ENCODE measurements around the gene MLANA.
A peak's percentile ranks its signal among the peaks of the same experiment; 100 is the strongest.
"Not testable (repeated sequence)": the region's sequence is repeated elsewhere in the genome, so short reads cannot be mapped to it uniquely, and the experiment has no call there.

The MLANA gene

DNA sequence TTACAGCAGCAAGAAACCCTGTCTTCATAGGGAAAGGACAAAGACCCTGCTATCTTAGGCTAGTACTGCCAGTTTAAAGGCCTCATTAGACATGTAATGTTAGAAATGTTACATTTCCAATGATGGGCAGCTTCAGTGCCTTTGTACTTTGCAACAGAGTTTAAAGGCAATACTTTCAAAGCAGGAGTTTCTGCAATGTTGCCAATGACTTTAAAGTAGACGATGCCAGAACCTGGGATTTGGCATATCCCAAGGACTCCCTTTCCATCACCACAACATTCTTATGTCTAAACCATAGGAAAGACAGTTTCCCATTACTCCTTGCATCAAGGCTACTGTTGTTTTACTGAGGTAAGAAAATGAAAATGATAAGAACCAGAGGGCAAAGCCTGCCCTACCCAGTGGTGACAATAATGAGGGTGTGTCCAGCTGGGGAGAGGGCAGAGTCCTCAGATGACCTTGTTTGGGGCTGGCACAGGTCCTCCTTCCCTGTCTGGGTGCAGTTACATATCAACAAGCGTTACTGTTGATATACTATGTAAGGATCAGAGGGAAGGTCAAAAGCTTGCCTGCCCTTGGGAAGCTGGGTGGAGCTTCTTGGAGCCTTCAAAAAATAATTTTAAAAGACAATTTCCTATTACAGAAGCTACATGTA is 27.5 kb upstream of the MLANA start:
- ATAC-seq (no peak), DNase-seq (no peak)
- no peaks in the 10 kb centered on the region for H3K9me3 Mint-ChIP-seq
- no peak overlapping the region for H3K27ac Mint-ChIP-seq
- no peaks in the 10 kb centered on the region for H3K27me3 Mint-ChIP-seq
- H3K4me3 Mint-ChIP-seq, result no peak overlapping the region
- no peaks in the 10 kb centered on the region for H3K4me1 Mint-ChIP-seq

GRCh38 chr9:5864446-5864845 is 26.2 kb upstream of the MLANA start:
- DNase-seq (no peak), ATAC-seq (no peak)
- H3K27ac Mint-ChIP-seq, result no peak overlapping the region
- no peaks in the 10 kb centered on the region for H3K27me3 Mint-ChIP-seq
- peaks cover 3% of the 10 kb centered on the region for H3K4me1 Mint-ChIP-seq
- no peak overlapping the region for H3K4me3 Mint-ChIP-seq
- no peaks in the 10 kb centered on the region for H3K9me3 Mint-ChIP-seq

DNA sequence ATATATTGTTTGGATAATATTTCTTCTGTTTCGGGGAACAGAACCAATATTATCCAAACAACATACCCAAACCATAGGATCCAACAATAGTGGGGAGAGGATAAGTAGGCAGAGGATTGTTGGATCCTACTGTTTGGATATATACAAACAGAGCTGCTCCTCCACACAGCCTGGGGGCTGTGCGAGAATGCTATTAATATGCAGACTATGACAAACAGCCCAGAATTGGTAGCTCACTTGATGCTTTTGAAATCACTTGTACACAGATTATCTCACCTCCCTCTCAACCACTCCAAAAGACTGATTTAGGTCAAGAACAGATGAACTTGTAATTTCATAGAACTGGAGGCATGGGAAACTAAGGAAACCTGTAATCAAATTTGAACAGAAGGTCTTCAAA is 24.4 kb upstream of the MLANA start:
- DNase-seq (no peak), ATAC-seq (no peak)
- peaks cover 10% of the 10 kb centered on the region for H3K4me1 Mint-ChIP-seq
- H3K27me3 Mint-ChIP-seq, result no peaks in the 10 kb centered on the region
- H3K27ac Mint-ChIP-seq, result no peak overlapping the region
- no peak overlapping the region for H3K4me3 Mint-ChIP-seq
- no peaks in the 10 kb centered on the region for H3K9me3 Mint-ChIP-seq

- Mint-ChIP-seq H3K4me1 (peaks cover 10% of the 10 kb centered on the region), H3K27me3 (no peaks in the 10 kb centered on the region), H3K27ac (no peak overlapping the region), H3K9me3 (no peaks in the 10 kb centered on the region), H3K4me3 (no peak overlapping the region)
- DNase-seq, result no peak
- ATAC-seq, result no peak
Observed at GRCh38 chr9:5866685-5867084, 24.0 kb upstream of the MLANA start.

DNA sequence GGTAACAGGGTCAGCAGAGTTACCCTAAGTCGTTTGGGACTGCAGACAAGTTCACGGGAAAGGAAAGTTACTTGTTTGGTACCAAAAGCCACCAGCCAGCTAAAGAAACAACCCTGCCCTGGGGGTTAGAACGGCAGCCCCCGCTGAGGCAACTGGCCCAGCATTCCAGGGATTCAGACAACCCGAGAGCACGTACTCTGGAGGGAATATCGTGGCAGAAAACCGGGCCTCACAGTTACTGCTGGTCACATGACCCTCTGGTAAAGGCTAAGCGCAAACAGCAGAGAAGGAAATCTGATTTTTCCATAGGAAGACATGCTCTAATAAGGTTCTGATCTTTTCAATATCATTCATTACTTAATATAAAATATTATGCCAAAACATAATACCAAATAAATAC is 22.5 kb upstream of the MLANA start:
- ATAC-seq (no peak), DNase-seq (no peak)
- H3K9me3 Mint-ChIP-seq, result no peaks in the 10 kb centered on the region
- H3K27ac Mint-ChIP-seq, result no peak overlapping the region
- no peak overlapping the region for H3K4me3 Mint-ChIP-seq
- H3K27me3 Mint-ChIP-seq, result no peaks in the 10 kb centered on the region
- H3K4me1 Mint-ChIP-seq, result peaks cover 10% of the 10 kb centered on the region

- H3K27me3 Mint-ChIP-seq, result no peaks in the 10 kb centered on the region
- DNase-seq, result no peak
- H3K9me3 Mint-ChIP-seq, result no peaks in the 10 kb centered on the region
- peak overlapping the region in 1 of 2 donors; percentile 61 for H3K27ac Mint-ChIP-seq
- ATAC-seq, result no peak
- H3K4me1 Mint-ChIP-seq, result peaks cover 10% of the 10 kb centered on the region
- H3K4me3 Mint-ChIP-seq, result no peak overlapping the region
Observed at GRCh38 chr9:5869315-5870019, 21.2 kb upstream of the MLANA start.

GRCh38 chr9:5870020-5870339 is 20.7 kb upstream of the MLANA start:
- Mint-ChIP-seq H3K27me3 (no peaks in the 10 kb centered on the region), H3K4me3 (no peak overlapping the region), H3K27ac (no peak overlapping the region), H3K9me3 (no peaks in the 10 kb centered on the region), H3K4me1 (peaks cover 10% of the 10 kb centered on the region)
- ATAC-seq, result no peak
- DNase-seq, result no peak

GRCh38 chr9:5870691-5871090 is 20.0 kb upstream of the MLANA start:
- no peaks in the 10 kb centered on the region for H3K27me3 Mint-ChIP-seq
- H3K27ac Mint-ChIP-seq, result no peak overlapping the region
- ATAC-seq (no peak), DNase-seq (no peak)
- H3K4me3 Mint-ChIP-seq, result no peak overlapping the region
- peaks cover 10% of the 10 kb centered on the region for H3K4me1 Mint-ChIP-seq
- H3K9me3 Mint-ChIP-seq, result no peaks in the 10 kb centered on the region

DNA sequence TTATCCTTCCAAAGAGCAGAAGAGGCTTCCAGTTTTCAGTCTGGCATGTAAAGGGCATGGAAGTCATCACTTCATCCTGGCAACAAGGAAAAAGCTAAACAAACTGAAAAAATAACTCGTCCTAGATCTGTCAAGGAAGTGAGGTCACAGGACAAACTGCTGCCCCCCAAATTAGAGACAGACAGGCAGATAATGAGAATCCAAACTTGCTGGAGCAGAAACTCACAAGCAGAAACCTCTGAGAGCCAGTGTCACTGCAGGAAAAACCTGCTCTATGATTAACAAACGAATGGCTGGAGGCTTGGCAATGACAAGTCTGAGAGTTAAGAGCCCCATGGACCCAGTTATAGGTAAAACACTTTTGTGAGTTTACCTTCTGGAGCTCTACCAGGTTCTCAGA is 18.9 kb upstream of the MLANA start:
- H3K4me3 Mint-ChIP-seq, result no peak overlapping the region
- H3K4me1 Mint-ChIP-seq, result peaks cover 10% of the 10 kb centered on the region
- no peaks in the 10 kb centered on the region for H3K9me3 Mint-ChIP-seq
- H3K27me3 Mint-ChIP-seq, result no peaks in the 10 kb centered on the region
- H3K27ac Mint-ChIP-seq, result no peak overlapping the region
- DNase-seq (no peak), ATAC-seq (no peak)

- no peak overlapping the region for H3K4me3 Mint-ChIP-seq
- no peaks in the 10 kb centered on the region for H3K27me3 Mint-ChIP-seq
- H3K9me3 Mint-ChIP-seq, result no peaks in the 10 kb centered on the region
Observed at GRCh38 chr9:5872511-5872910, 18.2 kb upstream of the MLANA start.

DNA sequence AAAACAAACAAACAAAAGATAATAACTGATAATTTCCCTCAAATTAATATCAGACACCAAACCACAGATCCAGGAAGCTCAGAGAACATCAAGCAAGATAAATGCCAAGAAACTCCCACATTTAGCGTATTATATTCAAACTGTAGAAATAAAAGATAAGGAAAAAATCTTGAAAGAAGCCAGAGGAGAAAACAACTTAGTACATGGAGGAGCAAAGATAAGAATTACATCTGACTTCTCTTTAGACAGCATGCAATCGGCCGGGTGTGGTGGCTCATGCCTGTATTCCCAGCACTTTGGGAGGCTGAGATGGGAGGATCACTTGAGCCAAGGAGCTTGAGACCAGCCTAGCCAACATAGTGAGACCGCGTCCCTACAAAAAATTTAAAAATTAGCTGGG is 17.2 kb upstream of the MLANA start:
- Mint-ChIP-seq H3K9me3 (no peaks in the 10 kb centered on the region), H3K27ac (no peak overlapping the region), H3K4me3 (no peak overlapping the region), H3K27me3 (no peaks in the 10 kb centered on the region), H3K4me1 (peaks cover 10% of the 10 kb centered on the region)
- ATAC-seq, result no peak
- DNase-seq, result no peak

More at GRCh38 chr9:5872511-5872910, 18.2 kb upstream of the MLANA start:
- Mint-ChIP-seq H3K27ac (no peak overlapping the region), H3K4me1 (peaks cover 10% of the 10 kb centered on the region)
- no peak for DNase-seq
- no peak for ATAC-seq

GRCh38 chr9:5874048-5874447 is 16.6 kb upstream of the MLANA start:
- Mint-ChIP-seq H3K27me3 (no peaks in the 10 kb centered on the region), H3K4me3 (no peak overlapping the region), H3K27ac (no peak overlapping the region), H3K9me3 (no peaks in the 10 kb centered on the region), H3K4me1 (peaks cover 12% of the 10 kb centered on the region)
- ATAC-seq, result no peak
- DNase-seq, result no peak

DNA sequence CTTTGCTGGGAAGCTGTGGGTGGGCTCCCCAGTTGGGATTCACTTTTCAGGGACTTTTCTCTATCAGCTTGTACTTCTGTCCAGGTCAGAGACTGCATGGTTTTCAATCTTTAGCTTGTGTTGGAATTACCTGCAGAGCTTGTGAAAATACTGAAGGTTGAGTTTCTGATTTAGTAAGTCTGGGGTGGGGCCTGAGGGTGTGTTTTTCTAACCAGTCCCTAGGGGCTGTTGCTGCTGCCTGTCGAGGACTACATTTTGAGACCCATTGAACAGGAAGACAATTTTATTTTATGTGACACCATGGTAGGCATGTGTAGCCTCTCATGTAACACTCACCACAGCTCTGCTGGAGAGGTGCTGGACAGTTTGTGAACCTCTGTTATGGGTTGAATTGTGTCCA is 14.7 kb upstream of the MLANA start:
- H3K4me3 Mint-ChIP-seq, result no peak overlapping the region
- H3K27ac Mint-ChIP-seq, result peak overlapping the region in 1 of 2 donors; percentile 37
- DNase-seq (no peak), ATAC-seq (no peak)
- no peaks in the 10 kb centered on the region for H3K9me3 Mint-ChIP-seq
- H3K27me3 Mint-ChIP-seq, result no peaks in the 10 kb centered on the region
- H3K4me1 Mint-ChIP-seq, result peaks cover 5% of the 10 kb centered on the region

- no peak overlapping the region for H3K27ac Mint-ChIP-seq
- DNase-seq, result no peak
- H3K27me3 Mint-ChIP-seq, result no peaks in the 10 kb centered on the region
- peaks cover 5% of the 10 kb centered on the region for H3K4me1 Mint-ChIP-seq
- no peak overlapping the region for H3K4me3 Mint-ChIP-seq
- no peaks in the 10 kb centered on the region for H3K9me3 Mint-ChIP-seq
- no peak for ATAC-seq
Observed at GRCh38 chr9:5876711-5877110, 14.0 kb upstream of the MLANA start.

DNA sequence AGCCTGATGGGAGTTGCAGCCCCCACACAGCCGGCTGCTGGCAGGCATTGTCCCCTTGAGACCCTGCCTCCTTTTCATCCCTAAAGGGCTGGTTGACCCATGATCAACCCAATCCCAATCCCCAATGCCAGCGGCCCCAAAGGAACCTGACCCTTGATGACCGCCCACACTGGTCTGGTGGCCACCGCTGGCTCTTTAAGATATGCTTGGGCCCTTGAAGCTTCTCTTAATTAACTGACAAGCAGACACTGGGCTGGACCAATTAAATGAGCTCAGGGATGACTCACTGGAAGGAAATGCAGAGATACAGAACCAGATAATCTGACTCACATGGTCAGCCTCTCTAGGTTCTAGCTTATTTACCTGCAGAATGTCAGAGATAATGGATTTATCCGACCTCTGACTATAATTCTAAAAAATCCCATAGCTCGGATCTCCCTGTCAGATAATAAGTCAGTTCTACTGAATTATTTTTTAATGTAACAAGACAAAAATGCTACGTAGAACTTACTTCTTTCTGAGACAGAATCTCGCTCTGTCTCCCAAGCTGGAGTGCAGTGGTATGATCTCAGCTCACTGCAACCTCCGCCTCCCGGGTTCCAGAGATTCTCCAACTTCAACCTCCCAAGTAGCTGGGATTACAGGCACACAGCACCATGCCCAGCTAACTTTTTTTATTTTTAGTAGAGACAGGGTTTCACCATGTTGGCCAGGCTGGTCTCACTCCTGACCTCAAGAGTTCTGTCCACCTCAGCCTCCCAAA is 11.1 kb upstream of the MLANA start:
- H3K9me3 Mint-ChIP-seq, result no peaks in the 10 kb centered on the region
- peak; percentile 67 for ATAC-seq
- H3K4me3 Mint-ChIP-seq, result no peak overlapping the region
- H3K27me3 Mint-ChIP-seq, result no peaks in the 10 kb centered on the region
- no peak overlapping the region for H3K27ac Mint-ChIP-seq
- peaks cover 5% of the 10 kb centered on the region for H3K4me1 Mint-ChIP-seq
- DNase-seq, result no peak

DNA sequence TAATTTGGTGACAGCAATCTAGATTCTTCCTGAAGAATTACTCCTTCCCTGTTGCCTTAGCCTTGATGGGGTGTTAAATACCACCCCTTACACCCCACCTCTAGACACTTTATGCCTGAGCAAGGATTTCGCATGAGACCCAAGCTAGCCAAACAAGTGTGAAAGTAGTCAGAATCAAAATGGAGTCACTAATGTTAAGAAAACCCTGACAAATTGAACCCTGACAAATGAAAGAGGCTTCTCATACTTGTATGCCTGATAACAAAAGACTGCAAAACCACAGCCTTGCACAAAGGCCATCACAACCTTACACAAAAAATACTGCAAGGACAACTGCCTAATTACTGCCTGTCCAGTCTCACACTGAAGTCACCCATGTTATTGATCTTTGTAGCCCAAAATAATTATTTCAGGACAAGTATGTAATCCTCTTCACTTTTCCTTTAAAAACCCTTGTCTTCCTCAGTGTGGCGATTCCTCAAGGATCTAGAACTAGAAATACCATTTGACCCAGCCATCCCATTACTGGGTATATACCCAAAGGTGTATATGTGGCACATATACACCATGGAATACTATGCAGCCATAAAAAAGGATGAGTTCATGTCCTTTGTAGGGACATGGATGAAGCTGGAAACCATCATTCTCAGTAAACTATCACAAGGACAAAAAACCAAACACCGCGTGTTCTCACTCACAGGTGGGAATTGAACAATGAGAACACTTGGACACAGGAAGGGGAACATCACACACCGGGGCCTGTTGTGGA is 8.3 kb upstream of the MLANA start:
- H3K27ac Mint-ChIP-seq, ATAC-seq, DNase-seq, H3K27me3 Mint-ChIP-seq, H3K4me3 Mint-ChIP-seq, H3K9me3 Mint-ChIP-seq: not testable (repeated sequence)
- peaks cover 13% of the 10 kb centered on the region for H3K4me1 Mint-ChIP-seq
